Measurements from ENCODE around the gene SLC16A2.
"Not testable (repeated sequence)": the region's sequence is repeated elsewhere in the genome, so short reads cannot be mapped to it uniquely, and the experiment has no call there.

The SLC16A2 gene

GRCh38 chrX:74464722-74465121, 43.4 kb downstream of the SLC16A2 start:
- no peaks in the 10 kb centered on the region for H3K4me1 ChIP-seq
- no peak overlapping the region for H3K27ac ChIP-seq
- H3K9me3 ChIP-seq: no peaks in the 10 kb centered on the region
- no peak overlapping the region for H3K4me3 ChIP-seq
- H3K36me3 ChIP-seq: no peaks in the 10 kb centered on the region
- no peak for DNase-seq
- H3K27me3 ChIP-seq: no peaks in the 10 kb centered on the region
- TF ChIP-seq, protein P1, sequence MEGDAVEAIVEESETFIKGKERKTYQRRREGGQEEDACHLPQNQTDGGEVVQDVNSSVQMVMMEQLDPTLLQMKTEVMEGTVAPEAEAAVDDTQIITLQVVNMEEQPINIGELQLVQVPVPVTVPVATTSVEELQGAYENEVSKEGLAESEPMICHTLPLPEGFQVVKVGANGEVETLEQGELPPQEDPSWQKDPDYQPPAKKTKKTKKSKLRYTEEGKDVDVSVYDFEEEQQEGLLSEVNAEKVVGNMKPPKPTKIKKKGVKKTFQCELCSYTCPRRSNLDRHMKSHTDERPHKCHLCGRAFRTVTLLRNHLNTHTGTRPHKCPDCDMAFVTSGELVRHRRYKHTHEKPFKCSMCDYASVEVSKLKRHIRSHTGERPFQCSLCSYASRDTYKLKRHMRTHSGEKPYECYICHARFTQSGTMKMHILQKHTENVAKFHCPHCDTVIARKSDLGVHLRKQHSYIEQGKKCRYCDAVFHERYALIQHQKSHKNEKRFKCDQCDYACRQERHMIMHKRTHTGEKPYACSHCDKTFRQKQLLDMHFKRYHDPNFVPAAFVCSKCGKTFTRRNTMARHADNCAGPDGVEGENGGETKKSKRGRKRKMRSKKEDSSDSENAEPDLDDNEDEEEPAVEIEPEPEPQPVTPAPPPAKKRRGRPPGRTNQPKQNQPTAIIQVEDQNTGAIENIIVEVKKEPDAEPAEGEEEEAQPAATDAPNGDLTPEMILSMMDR (IDR thresholded peaks at IDR 0.05): no peak
- intact Hi-C loops (cut with DNase I; ENCODE audit: low total_unique reads): no loop called here

GRCh38 chrX:74465424-74465823, 44.1 kb downstream of the SLC16A2 start:
- no peaks in the 10 kb centered on the region for H3K27me3 ChIP-seq
- H3K27ac ChIP-seq: no peak overlapping the region
- TF ChIP-seq, protein P1 (IDR thresholded peaks at IDR 0.05): no peak
- no peaks in the 10 kb centered on the region for H3K4me1 ChIP-seq
- H3K36me3 ChIP-seq: no peaks in the 10 kb centered on the region
- no peaks in the 10 kb centered on the region for H3K9me3 ChIP-seq
- intact Hi-C loops (cut with DNase I; ENCODE audit: low total_unique reads): no loop called here
- H3K4me3 ChIP-seq: no peak overlapping the region
- DNase-seq: no peak

GRCh38 chrX:74467656-74468055, 46.4 kb downstream of the SLC16A2 start:
- Histone ChIP-seq H3K27me3 (no peaks in the 10 kb centered on the region), H3K27ac (no peak overlapping the region), H3K4me3 (no peak overlapping the region), H3K4me1 (no peaks in the 10 kb centered on the region), H3K36me3 (no peaks in the 10 kb centered on the region), H3K9me3 (no peaks in the 10 kb centered on the region)
- TF ChIP-seq, protein P1 (IDR thresholded peaks at IDR 0.05): no peak
- intact Hi-C loops (cut with DNase I; ENCODE audit: low total_unique reads): no loop called here
- DNase-seq: no peak

DNA sequence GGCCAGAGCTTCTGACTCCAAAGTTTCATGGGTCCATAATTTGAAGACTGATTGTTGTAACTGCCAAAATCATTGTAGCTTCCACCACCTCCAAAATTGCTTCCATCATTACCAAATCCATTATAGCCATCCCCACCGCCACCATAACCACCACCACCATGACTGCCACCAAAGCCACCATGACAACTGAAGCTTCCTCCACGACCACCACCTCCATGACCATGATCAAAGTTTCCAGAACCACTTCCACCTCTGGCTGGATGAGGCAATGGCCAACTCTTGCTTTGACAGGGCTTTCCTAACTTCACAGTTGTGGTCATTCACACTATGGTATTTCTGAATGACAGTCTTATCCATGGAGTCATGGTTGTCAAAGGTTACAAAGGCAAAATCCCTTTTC, 51.8 kb downstream of the SLC16A2 start:
- H3K27me3 ChIP-seq; H3K4me3 ChIP-seq; H3K36me3 ChIP-seq; H3K9me3 ChIP-seq; DNase-seq; intact Hi-C loops (cut with DNase I; ENCODE audit: low total_unique reads); H3K27ac ChIP-seq; H3K4me1 ChIP-seq: not testable (repeated sequence)

DNA sequence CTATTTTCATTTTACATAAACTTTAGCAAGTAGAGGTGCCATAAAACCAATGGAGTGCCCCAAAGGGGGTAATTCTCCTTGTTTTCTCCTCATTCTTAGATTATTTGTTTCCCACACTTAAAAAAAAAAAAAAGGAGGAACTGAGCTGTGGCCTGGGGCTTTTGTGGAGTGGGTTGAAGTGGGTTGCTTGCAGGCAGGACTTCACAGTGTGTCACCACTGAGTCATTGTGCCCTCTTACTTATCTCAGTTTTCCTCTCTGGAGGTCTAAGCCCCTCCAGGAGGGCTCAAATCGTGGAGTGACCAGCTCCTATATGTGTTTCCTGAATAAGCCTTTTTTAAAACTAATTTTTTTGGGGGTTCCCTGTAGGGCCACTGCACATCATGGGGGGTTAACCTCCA, 69.0 kb downstream of the SLC16A2 start:
- intact Hi-C loops (cut with DNase I; ENCODE audit: low total_unique reads): no loop called here
- TF ChIP-seq, protein P1 (IDR thresholded peaks at IDR 0.05): no peak
- Histone ChIP-seq H3K9me3 (no peaks in the 10 kb centered on the region), H3K27ac (no peak overlapping the region), H3K4me1 (no peaks in the 10 kb centered on the region), H3K27me3 (no peaks in the 10 kb centered on the region), H3K4me3 (no peak overlapping the region), H3K36me3 (no peaks in the 10 kb centered on the region)
- no peak for DNase-seq

- H3K9me3 ChIP-seq: no peaks in the 10 kb centered on the region
- H3K27me3 ChIP-seq: no peaks in the 10 kb centered on the region
- intact Hi-C loops (cut with DNase I; ENCODE audit: low total_unique reads): no loop called here
- DNase-seq: no peak
- H3K4me1 ChIP-seq: no peaks in the 10 kb centered on the region
- H3K27ac ChIP-seq: no peak overlapping the region
- no peaks in the 10 kb centered on the region for H3K36me3 ChIP-seq
- TF ChIP-seq, protein P1 (IDR thresholded peaks at IDR 0.05): no peak
- H3K4me3 ChIP-seq: no peak overlapping the region
These were observed 71.5 kb downstream of the SLC16A2 start for GRCh38 chrX:74492720-74493201.
